ENCODE results near the gene NIPBL.
A peak's percentile ranks its signal among the peaks of the same experiment; 100 is the strongest.
"Not testable (repeated sequence)": the region's sequence is repeated elsewhere in the genome, so short reads cannot be mapped to it uniquely, and the experiment has no call there.

NIPBL gene, protein sequence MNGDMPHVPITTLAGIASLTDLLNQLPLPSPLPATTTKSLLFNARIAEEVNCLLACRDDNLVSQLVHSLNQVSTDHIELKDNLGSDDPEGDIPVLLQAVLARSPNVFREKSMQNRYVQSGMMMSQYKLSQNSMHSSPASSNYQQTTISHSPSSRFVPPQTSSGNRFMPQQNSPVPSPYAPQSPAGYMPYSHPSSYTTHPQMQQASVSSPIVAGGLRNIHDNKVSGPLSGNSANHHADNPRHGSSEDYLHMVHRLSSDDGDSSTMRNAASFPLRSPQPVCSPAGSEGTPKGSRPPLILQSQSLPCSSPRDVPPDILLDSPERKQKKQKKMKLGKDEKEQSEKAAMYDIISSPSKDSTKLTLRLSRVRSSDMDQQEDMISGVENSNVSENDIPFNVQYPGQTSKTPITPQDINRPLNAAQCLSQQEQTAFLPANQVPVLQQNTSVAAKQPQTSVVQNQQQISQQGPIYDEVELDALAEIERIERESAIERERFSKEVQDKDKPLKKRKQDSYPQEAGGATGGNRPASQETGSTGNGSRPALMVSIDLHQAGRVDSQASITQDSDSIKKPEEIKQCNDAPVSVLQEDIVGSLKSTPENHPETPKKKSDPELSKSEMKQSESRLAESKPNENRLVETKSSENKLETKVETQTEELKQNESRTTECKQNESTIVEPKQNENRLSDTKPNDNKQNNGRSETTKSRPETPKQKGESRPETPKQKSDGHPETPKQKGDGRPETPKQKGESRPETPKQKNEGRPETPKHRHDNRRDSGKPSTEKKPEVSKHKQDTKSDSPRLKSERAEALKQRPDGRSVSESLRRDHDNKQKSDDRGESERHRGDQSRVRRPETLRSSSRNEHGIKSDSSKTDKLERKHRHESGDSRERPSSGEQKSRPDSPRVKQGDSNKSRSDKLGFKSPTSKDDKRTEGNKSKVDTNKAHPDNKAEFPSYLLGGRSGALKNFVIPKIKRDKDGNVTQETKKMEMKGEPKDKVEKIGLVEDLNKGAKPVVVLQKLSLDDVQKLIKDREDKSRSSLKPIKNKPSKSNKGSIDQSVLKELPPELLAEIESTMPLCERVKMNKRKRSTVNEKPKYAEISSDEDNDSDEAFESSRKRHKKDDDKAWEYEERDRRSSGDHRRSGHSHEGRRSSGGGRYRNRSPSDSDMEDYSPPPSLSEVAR (N-terminal part only)

DNA sequence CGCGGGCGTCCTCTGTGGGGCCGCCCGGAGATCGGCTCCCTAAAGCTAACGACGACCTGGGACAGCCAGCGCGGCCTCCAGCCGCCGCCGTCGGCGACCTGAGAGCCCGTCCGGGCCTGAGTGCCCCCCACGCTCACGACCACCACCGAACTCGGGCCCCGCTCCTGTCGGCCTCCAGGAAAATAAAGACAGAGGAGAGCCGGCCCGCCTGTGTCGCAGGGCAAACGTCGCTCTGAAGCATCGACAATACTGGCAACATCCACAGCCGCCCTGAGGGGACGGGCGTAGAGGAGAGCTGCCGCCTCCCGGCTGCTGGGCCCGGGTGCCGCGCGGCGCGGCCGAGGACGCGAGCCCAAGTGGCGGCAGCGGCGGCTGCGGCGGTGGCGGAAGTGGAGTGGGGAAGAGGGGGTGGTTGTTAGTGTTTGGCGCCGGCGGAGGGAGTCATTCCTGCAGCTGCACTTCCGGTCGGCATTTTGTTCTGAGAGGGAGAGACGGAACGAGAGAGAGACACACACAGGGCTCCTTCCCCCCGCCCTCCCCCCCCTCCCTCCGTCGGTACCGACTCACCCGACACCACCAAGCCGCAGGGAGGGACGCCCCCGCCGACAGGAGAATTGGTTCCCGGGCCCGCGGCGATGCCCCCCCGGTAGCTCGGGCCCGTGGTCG, at the start of gene NIPBL:
NIPBL (plus strand) TSS at position 471 of the 666 bp plus-strand sequence. CDS start 76,928 bp downstream, outside the sequence.
- peak; percentile 98 for DNase-seq

DNA sequence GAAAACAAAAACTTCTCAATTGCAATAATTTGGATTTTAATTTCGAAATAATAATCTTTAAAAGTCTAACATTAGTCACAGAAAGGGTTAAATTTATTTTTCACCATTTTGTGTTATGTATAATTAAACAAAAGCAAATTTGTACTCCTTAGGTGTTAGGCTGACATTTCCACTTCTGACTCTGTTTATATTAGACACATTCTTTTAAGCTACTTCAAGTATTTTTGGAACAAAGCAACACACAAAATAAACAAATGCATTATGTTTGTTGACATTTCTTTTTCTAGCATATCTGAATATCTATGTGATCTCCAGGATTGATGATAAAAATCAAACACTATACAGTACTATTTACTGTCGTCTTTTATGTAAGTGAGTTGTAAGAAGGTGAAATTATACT, 44.3 kb upstream of the NIPBL start:
- DNase-seq = no peak

DNA sequence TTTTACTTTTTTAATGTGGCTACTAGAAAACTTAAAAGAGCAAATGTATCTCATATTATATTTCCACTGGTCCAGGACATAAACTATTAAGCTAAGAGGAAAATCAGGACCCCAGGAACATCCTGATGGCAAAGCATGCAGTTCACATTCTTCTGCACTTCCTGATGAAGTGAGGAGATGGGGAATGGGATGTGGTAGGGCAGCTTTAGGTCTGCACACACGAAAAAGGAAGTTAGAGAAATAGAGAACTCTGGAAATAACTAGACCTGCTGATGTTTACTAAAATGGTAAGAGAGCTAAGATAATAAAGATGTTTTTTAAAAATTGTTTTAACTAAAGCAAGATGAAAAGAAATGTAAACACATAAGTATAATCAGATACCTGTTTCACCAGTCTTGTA, 39.7 kb upstream of the NIPBL start:
- no peak for DNase-seq

DNA sequence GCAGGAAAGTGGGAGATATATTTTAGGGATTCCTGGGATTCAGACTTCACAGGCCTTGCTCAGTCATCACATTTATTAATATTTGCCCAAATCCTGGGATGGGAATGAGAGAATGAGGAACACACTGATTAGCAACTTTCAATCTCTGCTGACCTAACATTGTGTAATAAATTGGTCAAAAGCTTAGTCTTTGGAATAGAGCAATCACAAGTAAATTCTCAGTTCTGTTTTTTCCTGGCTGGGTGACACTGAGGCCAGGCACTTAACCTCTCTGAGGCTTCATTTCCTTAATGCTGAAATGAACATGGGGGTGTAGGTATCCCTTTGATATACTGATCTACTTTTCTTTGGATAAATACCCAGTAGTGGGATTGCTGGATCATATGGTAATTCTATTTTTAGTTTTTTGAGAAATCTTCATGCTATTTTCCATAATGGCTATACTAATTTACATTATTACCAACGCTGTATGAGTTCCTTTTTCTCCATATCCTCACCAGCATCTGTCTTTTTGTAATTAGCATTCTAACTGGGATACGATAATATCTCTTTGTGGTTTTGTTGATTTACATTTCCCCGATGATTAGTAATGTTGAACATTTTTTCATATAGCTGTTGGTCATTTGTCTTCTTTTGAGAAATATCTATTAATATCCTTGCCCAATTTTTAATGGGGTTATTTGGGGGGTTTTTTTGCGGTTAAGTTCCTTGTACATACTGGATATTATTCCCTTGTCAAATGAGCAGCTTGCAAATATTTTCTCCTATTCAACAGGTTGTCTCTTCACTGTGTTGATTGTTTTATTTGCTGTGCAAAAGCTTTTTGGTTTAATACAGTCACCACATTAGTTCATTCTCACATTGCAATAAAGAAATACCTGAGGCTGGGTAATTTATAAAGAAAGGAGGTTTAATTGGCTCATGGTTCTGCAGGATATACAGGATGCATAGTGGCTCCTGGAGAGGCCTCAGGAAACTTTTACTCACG, 36.8 kb upstream of the NIPBL start:
- DNase-seq = peak; percentile 35

DNA sequence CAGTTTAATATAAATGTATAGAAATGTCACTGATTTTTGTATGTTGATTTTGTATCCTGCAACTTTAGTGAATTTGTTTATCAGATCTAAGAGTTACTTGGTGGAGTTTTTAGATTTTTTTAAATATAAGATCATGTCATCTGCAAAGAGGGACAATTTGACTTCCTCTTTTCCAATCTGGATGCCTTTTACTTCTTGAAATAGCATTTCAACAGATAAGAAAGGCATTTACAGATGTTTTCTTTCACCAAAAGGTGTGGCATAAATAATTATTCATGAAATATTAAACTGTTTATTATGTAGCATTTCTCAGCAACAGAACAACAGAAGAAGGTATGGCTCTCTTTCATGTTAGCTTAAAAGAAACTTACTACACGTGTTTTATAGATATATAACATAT, 34.9 kb upstream of the NIPBL start:
- DNase-seq = no peak

DNA sequence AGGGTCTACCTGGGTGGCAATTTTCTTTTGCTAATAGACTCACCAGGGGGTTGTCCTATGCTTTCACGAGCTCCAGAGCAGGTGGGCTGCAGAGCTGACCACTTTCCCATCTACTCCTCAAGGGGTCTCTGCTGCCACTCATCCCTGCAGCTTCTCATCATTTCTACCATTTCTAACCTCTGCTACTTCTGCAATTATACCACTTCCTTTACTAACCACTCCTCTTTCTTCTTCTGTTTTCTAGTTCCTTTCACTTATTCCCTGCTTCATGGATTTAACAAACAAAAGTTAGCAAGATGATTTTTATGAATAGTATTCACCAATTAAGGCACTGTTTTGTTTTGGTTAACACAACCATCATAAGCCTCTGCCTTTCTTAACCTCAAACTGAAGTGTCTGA, 34.5 kb upstream of the NIPBL start:
- DNase-seq = peak; percentile 18

DNA sequence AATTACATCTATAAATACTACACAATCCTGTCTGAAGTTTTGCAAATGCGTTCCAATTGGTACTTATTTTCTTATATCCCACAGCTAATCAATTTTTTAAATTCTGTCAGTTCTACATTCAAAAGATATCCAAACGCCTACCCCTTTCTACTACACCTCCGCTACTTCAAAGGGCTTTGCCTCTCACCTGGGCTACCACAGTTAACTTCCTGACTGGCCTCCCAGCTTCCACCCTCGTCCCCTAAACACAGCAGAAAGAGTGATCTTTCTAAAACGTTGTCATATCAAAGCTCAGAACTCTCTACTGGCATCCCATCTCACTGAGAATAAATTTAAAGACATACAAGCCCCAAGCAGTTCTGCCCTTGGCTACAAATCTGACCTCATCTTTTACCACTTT, 32.3 kb upstream of the NIPBL start:
- no peak for DNase-seq

DNA sequence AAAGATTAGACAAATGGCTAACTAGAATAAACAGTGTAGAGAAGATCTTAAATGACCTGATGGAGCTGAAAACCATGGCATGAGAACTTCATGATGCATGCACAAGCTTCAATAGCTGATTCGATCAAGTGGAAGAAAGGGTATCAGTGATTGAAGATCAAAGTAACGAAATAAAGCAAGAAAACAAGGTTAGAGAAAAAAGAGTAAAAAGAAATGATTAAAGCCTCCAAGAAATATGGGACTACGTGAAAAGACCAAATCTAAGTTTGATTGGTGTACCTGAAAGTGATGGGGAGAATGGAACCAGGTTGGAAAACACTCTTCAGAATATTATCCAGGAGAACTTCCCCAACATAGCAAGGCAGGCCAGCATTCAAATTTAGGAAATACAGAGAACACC, 28.0 kb upstream of the NIPBL start:
- DNase-seq = not testable (repeated sequence)

DNA sequence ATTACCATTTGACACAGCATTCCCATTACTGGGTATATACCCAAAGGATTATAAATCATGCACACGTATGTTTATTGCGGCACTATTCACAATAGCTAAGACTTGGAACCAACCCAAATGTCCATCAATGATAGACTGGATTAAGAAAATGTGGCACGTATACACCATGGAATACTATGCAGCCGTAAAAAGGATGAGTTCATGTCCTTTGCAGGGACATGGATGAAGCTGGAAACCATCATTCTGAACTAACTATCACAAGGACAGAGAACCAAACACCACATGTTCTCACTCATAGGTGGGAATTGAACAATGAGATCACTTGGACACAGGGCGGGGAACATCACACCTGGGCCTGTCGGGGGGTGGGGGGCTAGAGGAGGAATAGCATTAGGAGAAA, 23.7 kb upstream of the NIPBL start:
- not testable (repeated sequence) for DNase-seq

DNA sequence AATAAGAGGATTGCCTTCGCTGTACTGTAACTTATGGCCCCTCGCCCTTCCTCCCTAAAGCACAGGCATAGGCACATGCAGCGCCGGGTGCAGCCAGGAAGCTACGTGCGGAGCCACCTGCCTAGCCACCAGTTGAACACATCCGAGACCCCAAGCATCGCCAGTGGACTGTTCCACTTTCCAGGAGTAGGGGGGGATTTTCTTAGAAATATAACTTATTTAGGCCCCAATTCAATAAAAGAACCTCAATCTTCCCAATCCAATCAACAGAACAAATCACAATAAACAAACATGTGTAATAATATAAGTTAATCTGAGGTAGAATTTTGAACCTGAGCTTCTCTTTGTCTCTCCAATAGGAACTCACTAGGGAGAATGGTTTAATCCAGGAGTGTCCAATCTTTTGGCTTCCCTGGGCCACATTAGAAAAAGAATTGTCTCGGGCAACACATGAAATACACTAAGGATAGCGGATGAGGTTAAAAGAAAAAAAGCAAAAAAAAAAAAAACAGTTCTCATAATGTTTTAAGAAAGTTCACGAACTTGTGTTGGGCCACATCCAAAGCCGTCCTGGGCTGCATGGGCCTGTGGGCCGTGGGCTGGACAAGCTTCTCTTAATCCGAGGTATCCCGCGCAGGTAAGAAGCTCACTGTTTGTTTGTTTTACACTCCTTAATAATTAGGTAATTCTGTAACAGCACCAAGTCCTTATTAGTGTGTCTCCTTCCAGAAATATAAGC, 22.0 kb upstream of the NIPBL start:
- no peak for DNase-seq

DNA sequence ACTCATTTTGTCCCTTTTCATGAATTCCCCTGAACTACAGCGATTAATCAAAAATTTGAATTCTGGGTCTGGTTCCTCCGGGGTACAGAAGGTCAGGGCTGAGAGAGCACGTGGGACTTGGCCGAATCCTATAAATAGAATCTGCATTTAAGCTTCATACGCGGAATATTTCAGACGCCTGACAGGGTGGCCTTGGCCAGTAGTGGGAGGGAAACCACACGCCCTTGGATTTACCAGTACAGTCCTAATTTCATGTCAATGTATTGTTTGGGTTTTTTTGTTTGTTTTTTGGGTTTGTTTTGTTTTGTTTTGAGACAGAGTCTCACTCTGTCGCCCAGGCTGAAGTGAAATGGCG, 21.5 kb upstream of the NIPBL start:
- DNase-seq = no peak

DNA sequence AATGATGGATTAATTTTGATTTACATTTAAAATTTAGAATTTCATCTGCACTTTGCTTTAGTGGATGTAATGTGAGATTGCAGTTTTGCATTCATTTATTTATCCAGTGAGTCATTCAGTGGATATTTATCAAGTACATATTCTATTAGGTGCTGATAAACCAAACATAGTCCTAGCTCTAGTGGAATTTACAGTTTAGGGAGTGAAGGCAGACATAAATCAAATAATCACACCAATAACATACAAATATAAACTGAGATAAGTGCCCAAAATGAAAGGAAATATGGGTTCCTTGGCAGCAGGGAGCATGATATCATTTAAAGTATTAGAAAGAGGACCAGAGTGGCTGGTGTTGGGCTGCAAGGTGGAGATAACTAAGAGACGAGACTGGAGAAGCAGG, 14.7 kb upstream of the NIPBL start:
- no peak for DNase-seq

DNA sequence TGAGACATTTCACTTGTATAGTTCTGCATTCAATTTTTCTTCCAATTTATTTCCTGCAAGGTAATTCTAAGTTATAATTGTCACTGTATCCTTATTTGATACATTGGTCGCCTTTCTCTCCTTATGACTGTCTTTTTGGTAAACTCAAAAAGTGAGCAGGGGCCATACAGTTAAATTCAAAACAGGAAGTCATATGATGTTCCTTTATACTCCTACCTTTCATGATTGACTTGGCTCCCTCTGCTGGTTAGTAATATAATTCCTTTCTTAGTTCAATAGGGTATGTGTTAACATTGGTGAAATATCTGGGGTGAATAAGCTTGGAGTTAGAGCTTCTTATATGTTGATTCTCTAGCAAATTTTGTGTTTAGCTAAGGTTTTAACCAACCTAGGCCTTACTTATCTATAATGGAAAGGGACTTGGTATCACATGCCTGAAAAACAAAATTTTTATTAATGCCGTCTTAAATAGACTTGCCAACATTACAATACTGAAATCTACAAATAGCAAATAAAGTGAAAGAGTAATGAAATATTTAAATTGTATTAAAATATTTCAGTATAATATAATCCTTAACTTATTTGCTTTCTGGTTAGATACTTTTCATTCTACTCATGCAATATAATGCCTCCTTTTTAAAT, 6.0 kb upstream of the NIPBL start:
- DNase-seq = peak; percentile 95

DNA sequence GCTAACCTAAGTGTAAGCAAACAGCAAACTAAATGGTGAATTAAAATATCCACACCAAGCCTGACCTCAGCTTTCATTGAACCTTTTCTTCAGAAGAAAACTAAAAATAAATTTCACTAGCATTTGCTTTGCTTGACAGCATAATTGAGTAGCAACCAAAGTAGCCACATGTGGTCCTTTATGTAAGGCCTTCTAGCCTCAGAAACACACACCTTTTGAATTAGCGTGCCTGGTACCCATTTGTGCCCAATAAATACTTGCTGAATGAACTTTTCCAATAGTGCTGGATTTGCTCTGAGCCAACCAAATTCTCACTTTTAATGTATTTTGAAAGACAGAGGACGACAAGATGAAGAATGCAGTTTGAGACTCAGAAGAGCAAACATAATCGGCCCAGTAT, 2.1 kb upstream of the NIPBL start:
- DNase-seq = no peak

DNA sequence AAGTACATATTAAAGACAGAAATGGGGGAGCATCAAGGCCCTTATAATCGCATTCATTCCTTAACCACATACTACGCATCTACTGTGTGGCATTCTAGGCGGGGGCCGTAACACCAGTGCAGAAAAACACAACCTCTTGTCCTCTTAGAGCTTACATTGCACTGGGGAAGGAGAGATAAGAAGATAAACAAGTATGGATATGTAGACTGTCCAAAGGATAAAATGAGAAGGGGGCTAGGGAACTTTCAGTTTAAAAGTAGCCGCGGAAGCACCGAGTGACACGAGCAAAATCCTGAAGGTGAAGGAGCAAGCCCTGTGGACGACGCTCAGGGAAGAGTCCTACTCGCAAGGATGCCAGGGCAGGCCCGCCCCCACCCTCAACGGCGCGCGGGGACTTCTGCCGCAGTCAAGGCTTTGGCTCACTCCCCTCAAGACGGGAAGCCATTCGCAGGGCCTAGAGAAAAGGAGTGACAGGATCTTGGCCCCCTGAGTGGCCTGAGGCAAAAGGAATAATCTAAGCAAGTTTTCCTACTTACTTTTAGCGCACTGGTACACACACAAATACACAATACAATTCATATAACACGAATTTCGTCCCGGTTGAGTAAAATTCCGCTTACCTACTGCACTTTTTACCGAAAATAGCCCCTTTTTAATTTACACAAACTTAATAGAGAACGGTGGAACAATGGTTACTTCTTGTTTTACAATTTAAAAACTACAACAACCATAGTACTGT, 1.3 kb upstream of the NIPBL start:
- peak; percentile 79 for DNase-seq

DNA sequence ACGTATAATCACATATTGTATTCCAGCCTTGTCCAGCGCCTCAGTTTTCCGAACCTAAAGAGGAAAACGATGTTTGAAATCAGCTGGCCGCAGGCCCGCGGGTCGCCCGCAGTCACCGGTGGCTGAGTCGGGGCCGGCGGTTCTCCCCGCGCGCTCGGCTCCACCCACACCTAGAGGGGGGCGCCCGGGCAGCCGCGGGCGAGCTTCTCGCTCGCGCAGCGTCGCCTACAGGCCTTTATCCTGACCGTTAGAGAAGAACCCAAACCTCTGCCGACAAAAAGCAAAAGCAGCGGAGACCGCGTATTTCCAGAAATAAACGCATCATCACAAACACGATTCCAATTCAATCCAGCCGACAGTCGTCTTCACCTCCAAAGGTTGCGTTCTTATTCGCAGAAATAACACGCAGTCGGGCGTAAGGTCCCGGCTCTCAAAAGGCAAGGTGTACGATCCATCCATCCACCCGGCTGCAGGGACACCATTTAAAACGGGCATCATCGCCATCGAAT, 725 bp upstream of the NIPBL start:
- DNase-seq = peak; percentile 88

DNA sequence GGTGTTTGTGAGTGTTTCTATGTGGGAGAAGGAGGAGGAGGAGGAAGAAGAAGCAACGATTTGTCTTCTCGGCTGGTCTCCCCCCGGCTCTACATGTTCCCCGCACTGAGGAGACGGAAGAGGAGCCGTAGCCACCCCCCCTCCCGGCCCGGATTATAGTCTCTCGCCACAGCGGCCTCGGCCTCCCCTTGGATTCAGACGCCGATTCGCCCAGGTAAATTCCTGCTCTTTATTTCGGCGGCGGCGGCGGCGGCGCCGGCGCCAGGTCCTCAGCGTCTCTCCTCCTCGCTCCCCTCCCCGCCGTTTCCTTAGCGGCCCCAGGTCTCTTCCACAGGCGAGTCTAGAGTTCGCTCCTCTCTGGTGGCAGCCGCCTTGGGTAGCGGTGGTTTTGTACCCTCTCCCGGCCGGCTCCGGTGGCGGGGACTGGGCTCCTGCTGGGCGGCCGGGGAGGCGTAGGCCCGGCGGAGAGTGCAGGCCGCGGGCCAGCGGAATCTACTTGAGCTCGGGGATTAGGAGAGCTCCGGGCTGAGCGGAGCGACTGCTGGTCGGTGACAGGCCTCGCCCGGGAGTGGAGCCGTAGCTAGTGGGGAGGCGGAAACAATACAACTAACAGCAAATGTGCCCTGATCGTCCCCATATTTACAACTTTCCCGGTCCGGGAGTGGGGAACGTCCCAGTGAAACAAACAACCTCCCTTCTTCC, 547 bp downstream of the NIPBL start:
- DNase-seq = peak; percentile 69

DNA sequence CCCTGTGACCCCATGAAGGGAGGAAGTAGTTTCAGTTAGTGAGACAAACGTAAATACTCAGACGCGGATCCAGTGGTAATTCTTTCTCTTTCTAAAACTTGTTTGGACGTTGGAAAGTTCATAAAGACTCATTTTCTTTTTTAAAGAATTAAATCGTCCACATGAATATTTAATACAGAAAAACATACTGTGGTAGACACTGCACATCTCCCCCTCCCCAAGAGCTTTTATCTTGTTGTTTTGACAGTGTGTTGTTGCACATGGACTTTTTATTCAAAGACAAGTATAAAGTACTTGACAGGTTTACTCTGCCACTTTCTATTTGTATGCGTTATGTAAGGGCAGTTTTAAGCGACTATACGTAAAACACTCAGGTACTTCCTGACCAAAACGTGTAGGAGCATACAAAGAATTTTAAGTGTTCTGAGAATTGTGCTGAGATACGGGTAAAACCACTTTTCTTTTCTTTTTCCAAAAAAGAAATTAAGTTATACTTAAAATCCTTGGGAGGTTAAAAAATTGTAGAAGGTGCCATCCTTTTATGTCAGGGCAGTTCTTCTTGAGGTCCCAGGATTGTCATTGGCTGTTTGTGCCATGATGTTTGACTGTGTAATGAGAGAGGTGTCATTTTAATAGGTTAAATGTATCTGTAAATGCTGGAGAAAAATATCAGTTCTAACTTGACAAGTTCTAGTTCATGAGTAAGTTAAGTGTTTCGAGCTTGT, 1.3 kb downstream of the NIPBL start:
- peak; percentile 75 for DNase-seq

Measured in hematopoietic multipotent progenitor cell treated with erythropoietin and hydrocortisone succinate and interleukin-3 and kit ligand, for 6 days (in vitro differentiated cells).